ENCODE results near the gene ABHD5. TPM values are rescaled to one million over a fixed set of nuclear protein-coding genes. Genes with fewer than 3 reads are reported as not detected.

ABHD5 gene
- total RNA-seq, 1 donor from 2014 or later = 24.9 TPM

DNA sequence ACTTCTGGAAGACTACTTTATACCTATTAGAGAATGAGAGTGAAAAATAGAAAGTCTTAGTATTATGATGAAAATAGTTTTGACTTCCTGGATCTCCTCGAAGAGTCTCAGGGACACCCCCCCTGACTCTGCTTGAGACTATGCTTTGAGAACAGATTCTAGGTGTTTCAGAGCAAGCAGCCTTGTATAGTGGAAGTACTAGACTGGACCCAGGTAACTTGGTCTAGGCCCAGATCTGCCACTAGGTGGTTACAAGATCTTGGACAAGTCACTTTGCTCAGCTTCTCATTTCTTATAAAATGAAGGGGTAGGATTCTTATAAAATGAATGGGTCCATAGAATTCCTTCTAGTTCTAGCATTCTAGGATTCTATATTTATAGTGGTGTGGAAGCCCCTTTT is 9.1 kb downstream of the ABHD5 start:
- intact Hi-C loops (cut with DNase I) = no loop called here
- ATAC-seq (ENCODE audit: poor library complexity) = no peak
- DNase-seq = no peak

DNA sequence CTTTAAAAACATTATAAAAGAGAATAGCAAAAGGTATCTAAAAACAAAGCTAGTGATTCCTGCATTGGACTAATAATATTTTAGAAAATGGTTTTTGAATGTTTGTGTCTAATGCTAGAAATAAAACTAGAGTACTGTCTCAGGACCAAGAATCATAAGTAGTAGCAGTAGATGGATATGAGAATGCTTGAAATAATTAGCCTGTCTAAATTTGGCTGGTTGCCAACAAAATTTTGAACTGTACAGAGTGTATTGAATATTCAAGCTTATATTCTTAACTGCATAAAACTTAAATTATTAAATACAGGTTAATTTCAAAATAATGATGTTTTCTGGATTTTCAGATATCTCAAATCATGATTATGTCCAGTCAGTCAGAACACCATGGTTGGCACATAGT is 14.0 kb downstream of the ABHD5 start:
- no peak for DNase-seq
- ATAC-seq (ENCODE audit: poor library complexity) = no peak
- intact Hi-C loops (cut with DNase I) = no loop called here

DNA sequence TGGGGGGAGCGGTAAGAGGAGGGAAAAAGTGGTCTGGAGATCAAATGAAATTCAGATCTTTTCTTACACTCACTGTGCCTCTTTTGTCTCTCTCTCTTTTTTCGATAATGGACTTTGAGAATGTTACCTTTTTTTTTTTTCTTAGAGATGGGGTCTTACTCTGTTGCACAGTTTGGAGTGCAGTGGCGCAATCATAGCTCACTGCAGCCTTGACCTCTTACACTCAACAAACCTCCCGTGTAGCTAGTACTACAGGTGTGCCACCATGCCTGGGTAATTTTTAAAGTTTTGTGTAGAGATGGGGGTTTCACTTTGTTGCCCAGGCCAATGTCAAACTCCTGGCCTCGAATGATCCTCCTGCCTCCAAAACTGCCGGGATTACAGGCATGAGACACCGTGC is 15.6 kb downstream of the ABHD5 start:
- intact Hi-C loops (cut with DNase I) = no loop called here
- ATAC-seq (ENCODE audit: poor library complexity) (no peak), DNase-seq (no peak)

DNA sequence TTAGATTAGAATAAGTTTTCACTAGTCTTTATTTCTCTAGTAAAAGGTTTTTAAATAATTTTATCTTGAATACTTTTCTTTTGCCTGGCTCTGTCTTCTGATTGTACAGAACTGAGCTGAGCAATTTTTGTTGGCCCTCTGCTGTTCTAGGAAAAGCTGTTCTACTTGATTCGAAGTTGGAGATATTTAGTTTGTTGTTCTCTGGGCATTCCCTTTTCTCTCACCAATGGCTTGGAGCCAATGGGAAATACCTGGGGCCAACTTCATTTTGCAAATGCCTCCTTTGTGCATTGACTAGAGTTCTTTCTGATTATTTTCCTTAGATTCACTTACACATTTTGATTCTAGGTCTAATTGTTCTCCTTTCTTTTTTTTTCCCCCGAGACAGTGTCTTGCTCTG is 16.5 kb downstream of the ABHD5 start:
- ATAC-seq (ENCODE audit: poor library complexity) (no peak), DNase-seq (no peak)
- intact Hi-C loops (cut with DNase I) = no loop called here

DNA sequence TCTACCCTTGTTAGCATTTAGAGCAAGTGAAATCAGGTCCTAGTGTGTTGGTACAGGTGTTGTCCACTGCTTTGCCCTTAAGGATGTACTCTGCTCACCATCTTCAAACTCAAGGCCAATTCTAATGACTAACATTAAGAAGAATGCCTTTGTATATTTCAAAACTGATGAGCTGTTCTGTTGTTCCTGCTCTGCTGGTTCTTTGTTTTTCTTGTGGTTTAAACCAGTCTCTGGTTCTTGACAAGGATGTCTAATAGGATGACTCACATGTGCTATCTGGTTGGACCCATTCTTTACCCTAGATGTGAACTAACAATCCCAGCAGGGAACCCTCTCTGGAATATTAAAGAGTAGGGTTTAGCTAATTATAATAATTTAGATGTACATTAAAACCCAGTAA is 17.3 kb downstream of the ABHD5 start:
- no peak for DNase-seq
- ATAC-seq (ENCODE audit: poor library complexity) = no peak

DNA sequence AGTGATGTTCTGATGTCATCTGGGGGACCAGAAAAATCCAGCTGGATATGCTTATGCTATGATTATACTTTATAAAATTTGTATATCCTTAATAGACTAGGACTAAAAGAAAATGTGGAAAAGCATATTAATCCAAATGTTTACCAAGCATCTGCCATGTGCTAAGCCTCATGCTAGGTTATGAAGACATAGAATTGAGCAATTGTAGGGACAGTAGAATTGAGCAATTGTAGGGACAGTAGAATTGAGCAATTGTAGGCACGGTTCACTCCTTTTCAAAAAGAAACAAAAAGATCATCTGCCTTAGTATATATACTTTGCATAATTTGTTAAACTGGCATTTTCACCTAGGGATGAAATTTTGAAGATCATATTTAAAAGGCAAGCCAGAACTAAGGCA is 18.3 kb downstream of the ABHD5 start:
- ATAC-seq (ENCODE audit: poor library complexity) (peak; percentile 91), DNase-seq (no peak)
- intact Hi-C loops (cut with DNase I) = no loop called here

More for the DNA sequence above, 17.3 kb downstream of the ABHD5 start:
- intact Hi-C loops (cut with DNase I) = no loop called here

DNA sequence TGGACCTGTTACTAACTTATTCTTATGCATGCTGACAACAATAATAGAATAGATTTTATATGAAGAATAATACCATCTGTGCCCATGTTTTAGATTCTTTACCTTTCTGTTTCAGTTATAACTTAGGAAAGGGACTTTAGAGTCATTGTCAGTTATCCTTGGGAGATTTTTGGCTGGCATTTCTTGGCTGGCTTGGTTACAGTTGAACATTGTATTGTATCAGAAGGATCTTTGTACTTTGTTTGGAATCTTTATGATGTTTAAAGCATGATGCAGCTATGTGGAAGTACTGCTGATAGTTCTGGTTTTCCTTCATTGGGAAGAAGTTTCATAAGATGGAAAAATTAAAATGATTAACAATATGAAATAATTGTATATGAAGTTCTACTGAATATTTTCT is 19.9 kb downstream of the ABHD5 start:
- ATAC-seq (ENCODE audit: poor library complexity) (no peak), DNase-seq (no peak)
- intact Hi-C loops (cut with DNase I) = no loop called here

DNA sequence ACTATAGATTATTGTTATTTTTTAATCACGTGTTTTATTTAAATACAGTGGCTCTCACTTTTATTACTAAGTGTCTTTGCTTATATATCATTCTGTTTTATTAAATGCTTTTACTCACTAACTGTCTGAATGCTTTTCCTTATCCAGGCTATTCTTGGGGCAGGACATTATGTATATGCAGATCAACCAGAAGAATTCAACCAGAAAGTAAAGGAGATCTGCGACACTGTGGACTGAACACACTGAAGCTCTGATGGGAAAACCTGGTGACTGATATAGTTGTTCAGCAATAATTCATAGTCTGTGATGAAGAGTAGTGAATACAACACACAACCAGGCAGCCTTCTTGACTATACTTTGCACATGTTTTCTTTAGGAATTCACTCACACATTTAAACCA is 27.6 kb downstream of the ABHD5 start:
- no peak for DNase-seq
- intact Hi-C loops (cut with DNase I) = no loop called here
- no peak for ATAC-seq (ENCODE audit: poor library complexity)

DNA sequence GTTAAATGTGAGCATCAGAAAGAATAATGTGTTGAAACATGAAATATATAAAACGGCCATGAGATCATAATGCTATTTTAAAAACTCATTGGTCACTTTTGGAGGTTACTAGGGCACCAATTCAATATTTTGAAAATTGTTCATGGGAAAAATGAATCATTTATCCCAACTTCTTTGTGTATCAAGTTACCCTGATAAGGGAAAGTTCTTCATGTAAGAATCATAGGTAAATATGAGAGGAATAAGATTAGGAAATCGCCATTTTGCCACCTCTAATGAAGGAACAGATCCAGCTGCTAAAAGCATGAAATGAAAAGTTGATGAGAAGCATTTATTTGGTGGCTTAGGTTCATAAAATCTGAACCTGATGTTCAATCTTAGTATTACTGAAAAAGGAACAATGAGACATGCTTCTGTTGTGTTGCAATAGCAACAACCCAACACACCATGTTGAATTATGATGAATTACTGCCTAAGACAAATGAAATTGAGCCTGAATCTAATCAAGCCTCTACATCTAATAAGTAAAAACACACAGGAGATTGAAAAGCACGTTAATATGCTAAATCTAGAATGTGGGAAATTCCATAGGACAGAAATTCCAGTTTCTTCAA is 32.5 kb downstream of the ABHD5 start:
- DNase-seq (no peak), ATAC-seq (ENCODE audit: poor library complexity) (no peak)
- intact Hi-C loops (cut with DNase I) = no loop called here

DNA sequence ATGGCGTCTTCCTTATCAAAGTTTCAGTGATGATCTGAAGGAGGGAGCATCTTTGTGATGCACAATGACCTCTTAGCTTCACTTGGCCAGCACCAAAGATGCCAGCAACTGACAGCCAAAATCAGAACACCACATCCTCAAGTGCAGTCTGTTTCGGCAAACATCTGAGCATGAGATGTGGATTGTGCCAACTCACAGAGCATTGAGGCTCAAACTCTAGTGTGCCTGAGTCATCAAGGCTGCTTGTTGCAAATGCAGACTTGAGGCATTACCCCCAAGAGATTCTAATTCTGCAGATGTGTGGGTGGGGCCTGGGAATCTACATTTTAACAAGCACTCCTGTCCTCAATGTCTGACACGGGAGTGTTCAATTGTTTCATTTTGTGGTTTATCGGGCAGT is 35.8 kb downstream of the ABHD5 start:
- intact Hi-C loops (cut with DNase I) = no loop called here
- ATAC-seq (ENCODE audit: poor library complexity) = no peak
- DNase-seq = no peak

DNA sequence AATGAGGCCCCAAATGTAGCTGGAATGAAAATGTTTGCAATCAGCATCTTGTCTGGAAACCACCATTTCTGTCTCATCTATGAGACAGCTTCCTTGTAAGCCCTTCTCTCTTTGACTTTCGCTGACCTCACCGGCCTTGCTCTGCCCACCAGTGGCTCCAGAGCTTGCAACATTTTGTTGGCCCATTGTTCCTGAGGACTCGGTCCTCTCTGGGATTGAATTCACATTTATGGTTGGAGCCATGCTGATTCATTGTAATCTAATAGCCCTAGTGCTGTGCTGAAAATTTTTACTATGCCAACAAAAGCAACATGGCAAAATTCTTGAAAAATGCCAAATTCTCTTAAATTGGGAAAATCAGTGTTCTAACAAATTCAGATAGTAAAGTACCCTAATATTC is 37.2 kb downstream of the ABHD5 start:
- ATAC-seq (ENCODE audit: poor library complexity) = no peak
- no peak for DNase-seq
- intact Hi-C loops (cut with DNase I) = no loop called here

DNA sequence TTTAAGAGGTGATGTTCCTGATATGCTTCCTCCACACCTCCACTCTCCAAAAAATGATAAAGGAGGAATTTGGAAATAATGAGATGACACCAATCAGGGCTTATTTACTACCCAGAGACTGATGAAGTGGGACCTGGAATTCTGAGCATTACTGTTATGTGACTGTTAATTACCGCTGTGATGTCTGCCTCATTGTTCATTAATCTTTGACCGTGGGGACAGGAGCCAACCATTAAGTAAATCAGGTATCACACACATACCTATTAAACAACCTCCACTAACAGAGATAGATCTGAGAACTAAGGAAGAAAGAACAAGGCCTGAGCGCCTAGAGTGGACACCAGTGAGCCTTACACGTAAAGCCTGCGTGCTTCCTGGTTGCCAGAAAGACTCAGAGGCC is 37.7 kb downstream of the ABHD5 start:
- no peak for DNase-seq

DNA sequence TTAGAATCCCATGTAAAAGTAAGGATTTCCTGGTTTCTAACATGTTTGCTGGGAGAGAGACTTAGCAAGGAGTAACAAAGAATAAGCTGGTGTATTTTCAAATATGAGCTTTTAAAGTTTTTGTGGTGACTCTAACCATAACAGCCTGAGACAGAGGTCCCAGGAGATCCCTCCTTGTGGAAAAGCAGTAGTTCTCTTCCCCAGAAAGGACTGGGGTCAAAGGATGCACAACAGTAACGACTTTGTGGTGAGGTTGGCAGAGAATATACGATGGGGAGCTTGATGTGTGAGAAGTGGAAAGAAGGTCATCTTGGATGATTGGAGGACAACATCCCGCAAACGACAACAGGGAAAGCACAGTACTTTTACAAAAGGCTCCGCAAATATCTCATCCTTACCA is 38.2 kb downstream of the ABHD5 start:
- no peak for ATAC-seq (ENCODE audit: poor library complexity)
- DNase-seq = no peak
- intact Hi-C loops (cut with DNase I) = no loop called here

More for the DNA sequence above, 37.7 kb downstream of the ABHD5 start:
- intact Hi-C loops (cut with DNase I) = no loop called here
- no peak for ATAC-seq (ENCODE audit: poor library complexity)

DNA sequence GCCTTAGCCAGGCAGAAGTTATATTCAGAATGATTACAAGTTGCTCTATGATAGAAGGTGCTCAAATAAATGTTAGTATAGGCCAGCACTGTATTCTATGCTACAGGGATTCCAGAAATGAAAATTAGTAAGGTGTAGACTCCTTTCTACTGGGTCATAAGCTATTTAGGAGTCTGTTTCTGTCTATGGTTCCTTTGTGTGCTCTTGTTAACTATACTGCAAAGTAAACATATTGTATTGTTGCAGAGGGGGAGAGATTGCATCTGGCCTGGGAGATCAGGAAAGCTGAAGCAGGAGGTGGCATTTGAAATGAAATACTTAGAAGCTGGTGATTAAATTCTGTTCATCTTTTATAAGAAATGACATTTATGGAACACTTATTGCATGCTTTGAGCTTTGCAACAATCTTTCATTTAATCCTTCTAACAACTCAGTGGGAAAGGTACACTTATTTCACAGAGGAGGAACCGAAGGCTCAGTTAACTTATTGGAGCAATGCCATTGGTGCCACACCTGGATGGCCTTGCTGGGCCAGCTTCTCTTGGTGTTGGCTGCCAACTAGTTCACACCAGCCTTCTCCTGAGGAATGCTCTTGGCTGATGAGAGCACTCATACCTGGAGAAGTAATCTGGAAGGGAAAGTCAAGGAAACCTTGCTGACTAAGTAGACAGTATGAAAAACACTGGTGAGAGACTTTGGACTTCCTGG is 39.1 kb downstream of the ABHD5 start:
- ATAC-seq (ENCODE audit: poor library complexity) (no peak), DNase-seq (no peak)
- intact Hi-C loops (cut with DNase I) = no loop called here

DNA sequence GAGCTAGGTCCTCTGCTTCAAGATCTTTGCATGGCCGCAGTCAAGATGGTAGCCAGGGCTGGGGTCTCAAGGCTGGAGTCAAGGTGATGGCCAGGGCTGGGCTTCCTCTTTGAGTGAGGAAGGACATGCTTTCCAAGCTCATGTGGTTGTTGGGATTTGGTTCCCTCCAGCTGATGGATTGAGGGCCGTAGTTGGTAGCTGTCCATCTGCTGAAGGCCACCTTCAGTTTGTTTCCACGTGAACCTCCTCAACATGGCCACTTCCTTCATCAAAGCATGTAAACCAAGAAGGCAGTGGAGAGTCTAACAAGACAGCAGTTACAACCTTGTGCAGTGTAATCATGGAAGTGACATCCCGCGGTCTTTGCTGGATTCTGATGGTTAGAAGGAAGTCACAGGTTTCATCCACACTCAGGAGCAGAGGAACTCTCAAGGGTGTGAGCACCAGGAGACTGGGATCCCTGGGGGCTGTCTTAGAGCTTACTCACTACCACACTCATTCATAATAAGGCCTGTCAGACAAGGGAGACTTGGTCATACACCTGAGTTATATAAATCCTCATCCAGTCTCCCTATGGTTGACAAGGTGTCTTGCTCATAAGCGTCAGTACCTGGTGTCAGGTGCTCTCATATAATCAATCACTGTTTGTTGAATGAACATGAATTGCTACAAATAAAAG is 42.1 kb downstream of the ABHD5 start:
- no peak for DNase-seq
- ATAC-seq (ENCODE audit: poor library complexity) = no peak
- intact Hi-C loops (cut with DNase I) = no loop called here

DNA sequence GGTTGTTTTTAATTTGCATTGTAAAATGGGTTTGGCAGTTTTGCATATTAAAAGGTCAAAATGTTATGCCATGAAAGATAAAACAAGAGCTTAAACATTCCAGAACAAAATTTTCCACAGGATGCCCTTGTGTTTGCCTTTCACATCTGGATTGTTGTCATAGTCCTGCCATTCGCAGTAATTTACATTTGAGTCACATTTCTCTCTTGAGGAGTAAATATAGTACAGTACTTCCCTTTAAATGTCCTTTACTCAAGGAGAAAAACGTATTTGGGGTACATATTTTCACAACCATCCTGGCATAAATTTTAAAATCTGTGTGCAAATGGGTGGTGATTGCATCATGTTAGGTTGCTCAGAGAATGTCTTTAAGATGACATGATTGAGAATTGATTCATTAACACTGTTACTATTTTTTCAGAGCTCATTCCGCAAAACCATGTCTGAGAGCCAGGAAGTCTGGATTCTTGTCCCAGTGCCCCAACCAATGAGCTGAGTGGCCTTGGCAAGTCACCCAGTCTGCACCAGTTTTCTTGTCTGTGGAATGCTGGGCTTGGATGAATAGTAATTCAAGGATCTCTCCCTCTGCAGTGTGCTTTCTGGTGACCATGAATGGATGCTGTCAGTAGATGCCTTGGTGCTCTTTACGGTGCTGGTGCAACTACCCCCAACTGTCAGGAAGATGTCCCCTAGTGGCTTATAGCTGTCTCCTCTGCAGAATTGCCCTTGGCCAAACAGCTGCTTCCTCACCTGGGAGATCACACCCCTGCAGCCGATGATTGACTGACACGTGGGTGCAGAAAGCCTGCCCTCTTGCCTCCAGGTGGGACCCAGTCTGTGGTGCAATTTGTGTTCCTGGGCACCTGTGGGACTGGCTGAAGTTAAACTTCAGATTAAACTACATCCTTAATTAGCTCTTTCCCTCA is 43.0 kb downstream of the ABHD5 start:
- intact Hi-C loops (cut with DNase I) = no loop called here
- peak; percentile 91 for ATAC-seq (ENCODE audit: poor library complexity)
- DNase-seq = peak; percentile 65

DNA sequence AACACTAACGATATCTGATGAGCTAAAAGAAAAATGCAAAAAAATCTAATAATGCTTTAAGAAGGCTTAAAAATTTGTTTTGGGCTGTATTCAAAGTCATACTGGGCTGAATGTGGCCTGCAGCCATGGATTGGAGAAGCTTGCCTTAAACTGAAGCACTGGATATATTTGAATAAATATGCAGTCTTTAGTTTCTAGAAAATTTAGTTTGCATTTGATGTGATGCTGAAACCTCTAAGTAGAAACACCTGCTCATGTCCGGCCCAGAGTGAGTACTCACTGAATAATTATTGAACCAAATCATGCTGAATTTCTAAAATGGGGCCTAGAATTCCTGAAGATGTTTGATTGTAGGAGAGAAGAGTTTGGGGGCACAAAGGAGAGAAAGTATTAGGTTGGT is 43.9 kb downstream of the ABHD5 start:
- DNase-seq (no peak), ATAC-seq (ENCODE audit: poor library complexity) (no peak)
- intact Hi-C loops (cut with DNase I) = no loop called here

DNA sequence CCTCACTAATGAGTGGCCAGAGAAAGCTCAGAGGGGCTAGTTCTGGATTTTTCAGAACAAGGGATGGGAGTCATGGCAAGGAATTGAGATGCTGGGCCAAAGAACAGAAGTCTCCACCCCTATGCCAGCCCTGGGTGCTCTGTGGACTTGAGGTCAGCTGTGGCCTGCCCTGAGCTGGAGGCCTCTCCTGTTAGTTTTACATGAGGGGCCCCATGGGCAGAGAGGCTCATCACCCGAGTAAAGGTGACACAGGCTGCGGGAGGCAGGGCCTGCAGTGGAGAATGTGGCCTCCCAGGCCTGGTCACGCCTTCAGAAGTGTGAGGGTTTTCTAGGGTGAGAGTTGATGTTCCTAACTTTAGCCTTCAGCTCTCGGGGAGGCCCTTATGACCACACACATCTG is 44.9 kb downstream of the ABHD5 start:
- no peak for ATAC-seq (ENCODE audit: poor library complexity)
- intact Hi-C loops (cut with DNase I) = no loop called here
- no peak for DNase-seq
